ENCODE data around the gene NOTCH1.

- TF ChIP-seq POLR2A (IDR thresholded peaks at IDR 0.05) (no peak), POLR2AphosphoS5 (IDR thresholded peaks at IDR 0.05) (no peak), EP300 (IDR thresholded peaks at IDR 0.05) (no peak)
- TF ChIP-seq, protein P1, sequence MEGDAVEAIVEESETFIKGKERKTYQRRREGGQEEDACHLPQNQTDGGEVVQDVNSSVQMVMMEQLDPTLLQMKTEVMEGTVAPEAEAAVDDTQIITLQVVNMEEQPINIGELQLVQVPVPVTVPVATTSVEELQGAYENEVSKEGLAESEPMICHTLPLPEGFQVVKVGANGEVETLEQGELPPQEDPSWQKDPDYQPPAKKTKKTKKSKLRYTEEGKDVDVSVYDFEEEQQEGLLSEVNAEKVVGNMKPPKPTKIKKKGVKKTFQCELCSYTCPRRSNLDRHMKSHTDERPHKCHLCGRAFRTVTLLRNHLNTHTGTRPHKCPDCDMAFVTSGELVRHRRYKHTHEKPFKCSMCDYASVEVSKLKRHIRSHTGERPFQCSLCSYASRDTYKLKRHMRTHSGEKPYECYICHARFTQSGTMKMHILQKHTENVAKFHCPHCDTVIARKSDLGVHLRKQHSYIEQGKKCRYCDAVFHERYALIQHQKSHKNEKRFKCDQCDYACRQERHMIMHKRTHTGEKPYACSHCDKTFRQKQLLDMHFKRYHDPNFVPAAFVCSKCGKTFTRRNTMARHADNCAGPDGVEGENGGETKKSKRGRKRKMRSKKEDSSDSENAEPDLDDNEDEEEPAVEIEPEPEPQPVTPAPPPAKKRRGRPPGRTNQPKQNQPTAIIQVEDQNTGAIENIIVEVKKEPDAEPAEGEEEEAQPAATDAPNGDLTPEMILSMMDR (IDR thresholded peaks at IDR 0.05): no peak
These were observed 32.2 kb upstream of the NOTCH1 start for GRCh38 chr9:136577941-136578625.

Measured in gastroesophageal sphincter (tissue), 3 donors.